ENCODE measurements around the gene RNF175. TPM values are rescaled to one million over a fixed set of nuclear protein-coding genes. Genes with fewer than 3 reads are reported as not detected.

The RNF175 gene
- total RNA-seq, 1 donor = under 0.01 TPM

GRCh38 chr4:153747406-153747955 lies 12.3 kb downstream of the RNF175 start:
- DNase-seq (ENCODE audit: insufficient read length, low spot score, missing footprints) = no peak
- Histone ChIP-seq H3K27ac (ENCODE audit: low read depth, low read length) (no peak overlapping the region), H3K27me3 (ENCODE audit: insufficient read depth, low read length) (no peaks in the 10 kb centered on the region), H4K20me1 (ENCODE audit: insufficient read depth, low read length) (no peaks in the 10 kb centered on the region), H3K36me3 (ENCODE audit: insufficient read depth, low read length) (no peaks in the 10 kb centered on the region), H3K9me3 (ENCODE audit: low read depth, low read length) (no peaks in the 10 kb centered on the region), H2AFZ (ENCODE audit: low read length) (no peak overlapping the region), H3K79me2 (ENCODE audit: insufficient read depth, low read length) (no peaks in the 10 kb centered on the region), H3K4me1 (ENCODE audit: insufficient read depth, low read length) (no peaks in the 10 kb centered on the region), H3K4me2 (ENCODE audit: insufficient read depth, low read length) (no peak overlapping the region), H3K4me3 (ENCODE audit: insufficient read depth, low read length) (no peak overlapping the region)
- TF ChIP-seq, protein P1, sequence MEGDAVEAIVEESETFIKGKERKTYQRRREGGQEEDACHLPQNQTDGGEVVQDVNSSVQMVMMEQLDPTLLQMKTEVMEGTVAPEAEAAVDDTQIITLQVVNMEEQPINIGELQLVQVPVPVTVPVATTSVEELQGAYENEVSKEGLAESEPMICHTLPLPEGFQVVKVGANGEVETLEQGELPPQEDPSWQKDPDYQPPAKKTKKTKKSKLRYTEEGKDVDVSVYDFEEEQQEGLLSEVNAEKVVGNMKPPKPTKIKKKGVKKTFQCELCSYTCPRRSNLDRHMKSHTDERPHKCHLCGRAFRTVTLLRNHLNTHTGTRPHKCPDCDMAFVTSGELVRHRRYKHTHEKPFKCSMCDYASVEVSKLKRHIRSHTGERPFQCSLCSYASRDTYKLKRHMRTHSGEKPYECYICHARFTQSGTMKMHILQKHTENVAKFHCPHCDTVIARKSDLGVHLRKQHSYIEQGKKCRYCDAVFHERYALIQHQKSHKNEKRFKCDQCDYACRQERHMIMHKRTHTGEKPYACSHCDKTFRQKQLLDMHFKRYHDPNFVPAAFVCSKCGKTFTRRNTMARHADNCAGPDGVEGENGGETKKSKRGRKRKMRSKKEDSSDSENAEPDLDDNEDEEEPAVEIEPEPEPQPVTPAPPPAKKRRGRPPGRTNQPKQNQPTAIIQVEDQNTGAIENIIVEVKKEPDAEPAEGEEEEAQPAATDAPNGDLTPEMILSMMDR (IDR thresholded peaks at IDR 0.05; ENCODE audit: extremely low read depth, low read depth, low read length) = no peak

DNA sequence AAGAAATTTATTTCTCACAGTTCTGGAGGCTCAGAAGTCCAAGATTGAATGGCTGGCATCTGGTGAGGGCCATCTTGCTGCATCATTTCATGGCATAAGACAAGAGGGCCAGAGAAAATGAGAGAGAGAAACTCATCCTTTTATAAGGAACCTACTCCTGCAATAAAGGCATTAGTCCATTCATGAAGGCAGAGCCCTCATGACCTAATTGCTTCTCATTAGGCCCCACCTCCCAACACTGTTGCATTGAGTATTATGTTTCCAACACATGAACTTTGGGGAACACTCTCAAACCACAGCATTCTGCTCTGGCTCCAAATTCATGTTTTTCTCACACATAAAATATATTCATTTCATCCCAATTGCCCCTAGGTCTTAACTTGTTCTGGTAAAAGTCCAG lies 14.2 kb downstream of the RNF175 start:
- no peak overlapping the region for H3K4me3 ChIP-seq (ENCODE audit: insufficient read depth, low read length)
- no peaks in the 10 kb centered on the region for H3K9me3 ChIP-seq (ENCODE audit: low read depth, low read length)
- H4K20me1 ChIP-seq (ENCODE audit: insufficient read depth, low read length) = no peaks in the 10 kb centered on the region
- TF ChIP-seq, protein P1 (IDR thresholded peaks at IDR 0.05; ENCODE audit: extremely low read depth, low read depth, low read length) = no peak
- H3K4me2 ChIP-seq (ENCODE audit: insufficient read depth, low read length) = no peak overlapping the region
- no peaks in the 10 kb centered on the region for H3K4me1 ChIP-seq (ENCODE audit: insufficient read depth, low read length)
- no peak overlapping the region for H3K27ac ChIP-seq (ENCODE audit: low read depth, low read length)
- no peak overlapping the region for H2AFZ ChIP-seq (ENCODE audit: low read length)
- H3K79me2 ChIP-seq (ENCODE audit: insufficient read depth, low read length) = no peaks in the 10 kb centered on the region
- no peak for DNase-seq (ENCODE audit: insufficient read length, low spot score, missing footprints)
- no peaks in the 10 kb centered on the region for H3K27me3 ChIP-seq (ENCODE audit: insufficient read depth, low read length)
- H3K36me3 ChIP-seq (ENCODE audit: insufficient read depth, low read length) = no peaks in the 10 kb centered on the region

DNA sequence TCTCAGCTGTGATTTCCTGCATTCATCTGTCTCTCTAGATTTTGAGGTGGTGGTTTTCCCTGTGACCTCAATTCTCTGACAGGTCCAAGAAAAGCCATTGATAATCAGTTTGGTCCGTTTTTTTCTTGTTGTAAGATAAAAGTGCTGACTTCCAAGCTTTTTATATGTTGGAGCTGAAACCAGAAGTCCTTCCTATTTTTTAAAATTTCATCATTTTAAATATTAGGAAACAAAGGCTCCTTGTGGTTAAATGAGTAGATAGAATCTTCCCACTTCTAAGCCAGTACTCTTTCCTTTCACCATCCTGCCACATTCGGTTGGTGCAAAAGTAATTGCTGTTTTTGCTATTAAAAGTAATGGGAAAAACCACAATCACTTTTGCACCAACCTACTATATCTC lies 18.3 kb downstream of the RNF175 start:
- Histone ChIP-seq H2AFZ (ENCODE audit: low read length) (no peak overlapping the region), H3K27ac (ENCODE audit: low read depth, low read length) (no peak overlapping the region), H3K9me3 (ENCODE audit: low read depth, low read length) (no peaks in the 10 kb centered on the region), H3K4me3 (ENCODE audit: insufficient read depth, low read length) (no peak overlapping the region), H3K36me3 (ENCODE audit: insufficient read depth, low read length) (no peaks in the 10 kb centered on the region), H3K4me1 (ENCODE audit: insufficient read depth, low read length) (no peaks in the 10 kb centered on the region), H3K79me2 (ENCODE audit: insufficient read depth, low read length) (no peaks in the 10 kb centered on the region), H3K27me3 (ENCODE audit: insufficient read depth, low read length) (no peaks in the 10 kb centered on the region), H4K20me1 (ENCODE audit: insufficient read depth, low read length) (no peaks in the 10 kb centered on the region), H3K4me2 (ENCODE audit: insufficient read depth, low read length) (no peak overlapping the region)
- DNase-seq (ENCODE audit: insufficient read length, low spot score, missing footprints) = no peak
- TF ChIP-seq, protein P1 (IDR thresholded peaks at IDR 0.05; ENCODE audit: extremely low read depth, low read depth, low read length) = no peak

DNA sequence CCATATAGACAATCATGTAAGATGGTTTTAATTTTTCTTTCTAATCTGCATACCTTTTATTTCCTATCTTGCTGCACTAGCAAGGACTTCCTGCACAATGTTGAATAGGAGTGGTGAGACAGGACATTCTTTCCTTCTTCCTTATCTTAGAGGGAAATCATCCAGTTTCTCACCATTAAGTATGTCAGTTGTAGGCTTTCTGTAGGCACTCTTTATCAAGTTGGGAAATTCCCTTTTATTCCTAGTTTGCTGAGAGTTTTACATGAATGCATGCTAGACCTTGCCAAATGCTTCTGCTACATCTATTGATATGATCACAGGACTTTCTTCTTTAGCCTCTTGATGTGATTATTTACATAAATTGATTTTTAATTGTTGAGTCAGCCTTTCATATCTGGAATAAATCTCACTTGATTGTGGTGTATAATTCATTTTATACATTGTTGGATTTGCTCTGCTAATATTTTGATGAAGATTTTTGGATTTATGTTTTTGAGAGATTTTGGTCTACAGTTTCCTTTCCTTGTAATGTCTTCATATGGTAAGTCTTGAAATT lies 23.8 kb downstream of the RNF175 start:
- Histone ChIP-seq H3K9me3 (ENCODE audit: low read depth, low read length) (no peaks in the 10 kb centered on the region), H3K4me3 (ENCODE audit: insufficient read depth, low read length) (no peak overlapping the region), H3K36me3 (ENCODE audit: insufficient read depth, low read length) (no peaks in the 10 kb centered on the region), H4K20me1 (ENCODE audit: insufficient read depth, low read length) (no peaks in the 10 kb centered on the region), H3K4me2 (ENCODE audit: insufficient read depth, low read length) (no peak overlapping the region), H3K4me1 (ENCODE audit: insufficient read depth, low read length) (peaks cover 5% of the 10 kb centered on the region), H3K27me3 (ENCODE audit: insufficient read depth, low read length) (no peaks in the 10 kb centered on the region), H3K79me2 (ENCODE audit: insufficient read depth, low read length) (no peaks in the 10 kb centered on the region), H2AFZ (ENCODE audit: low read length) (no peak overlapping the region), H3K27ac (ENCODE audit: low read depth, low read length) (no peak overlapping the region)
- DNase-seq (ENCODE audit: insufficient read length, low spot score, missing footprints) = no peak
- TF ChIP-seq, protein P1 (IDR thresholded peaks at IDR 0.05; ENCODE audit: extremely low read depth, low read depth, low read length) = no peak
